HEK293 (cell line): ENCODE measurements around the gene DIDO1.

ENCODE experiments used
- CTCF ChIA-PET: fragments of 350-600 bp; formaldehyde crosslinking; extraction: SDS; loops from one replicate; lab custom pipeline; 2021; ENCODE audit warnings: antibody characterized with exemption; lab: Yijun Ruan, JAX
- POLR2A ChIA-PET: fragments of 300-600 bp; formaldehyde crosslinking; extraction: SDS; loops from one replicate; lab custom pipeline; 2020; ENCODE audit warnings: antibody characterized with exemption, inconsistent platforms; lab: Yijun Ruan, JAX
- H3K27ac ChIP-seq: fragments of 200-500 bp; sonication (Bioruptor generic); 2 replicates; pipeline ENCODE4 v1.5.1; 2014; ENCODE audit warnings: low read depth, low read length, control low read depth, inconsistent platforms; ENCODE audit errors: extremely low read depth
- H3K36me3 ChIP-seq, 2 experiments: fragments of 200-500 bp in 1 of 2; sonication (Bioruptor generic) in 1 of 2; 1 replicate in 1 of 2; 2 replicates in 1 of 2; pipeline ENCODE4 v1.5.1; 2014 to 2017; ENCODE audit warnings: inconsistent platforms in 2 of 2, low read length in 2 of 2; ENCODE audit not compliant: control insufficient read depth in 2 of 2, insufficient read depth in 1 of 2
- H3K4me1 ChIP-seq: fragments of 200-500 bp; sonication (Bioruptor generic); 2 replicates; pipeline ENCODE4 v1.5.1; 2014; ENCODE audit warnings: mild to moderate bottlenecking, low read length, inconsistent platforms; ENCODE audit not compliant: control insufficient read depth, insufficient read depth
- H3K4me3 ChIP-seq: 2 replicates; pipeline ENCODE4 v1.5.1; 2011; ENCODE audit warnings: low read depth, mild to moderate bottlenecking, control low read depth, low read length, moderate library complexity
- H3K9me3 ChIP-seq: fragments of 200-500 bp; sonication (Bioruptor generic); 2 replicates; pipeline ENCODE4 v1.5.1; 2014; ENCODE audit warnings: low read depth, low read length, inconsistent platforms; ENCODE audit not compliant: control insufficient read depth, insufficient read depth
- ELK4 ChIP-seq: IDR thresholded peaks from 2 replicates; pipeline ENCODE4 v1.6.1; 2011; ENCODE audit warnings: mild to moderate bottlenecking, low read depth, low read length, borderline replicate concordance
- PATZ1 ChIP-seq: fragments of 450-650 bp; formaldehyde crosslinking; IDR thresholded peaks from 2 replicates; pipeline ENCODE4 v1.5.1; 2016; ENCODE audit warnings: missing biosample characterization, missing genetic modification characterization
- PRDM1 ChIP-seq: fragments of 450-650 bp; formaldehyde crosslinking; IDR thresholded peaks from 2 replicates; pipeline ENCODE4; 2016; ENCODE audit warnings: missing biosample characterization, missing genetic modification characterization
- REPIN1 ChIP-seq: fragments of 450-650 bp; formaldehyde crosslinking; IDR thresholded peaks from 2 replicates; pipeline ENCODE4 v1.5.1; 2017; ENCODE audit warnings: missing biosample characterization, missing genetic modification characterization, low read depth
- TRIM28 ChIP-seq: IDR thresholded peaks from 2 replicates; pipeline ENCODE4 v1.6.1; 2011; ENCODE audit warnings: low read length, control low read depth, borderline replicate concordance
- ZBTB49 ChIP-seq: fragments of 450-650 bp; formaldehyde crosslinking; IDR thresholded peaks from 2 replicates; pipeline ENCODE4 v1.5.1; 2016; ENCODE audit warnings: missing biosample characterization, missing genetic modification characterization, low read depth
- ZFHX2 ChIP-seq: fragments of 450-650 bp; formaldehyde crosslinking; conservative IDR thresholded peaks from 2 replicates; pipeline ENCODE4 v1.5.1; 2016; ENCODE audit warnings: missing biosample characterization, missing genetic modification characterization
- ZNF10 ChIP-seq: fragments of 450-650 bp; formaldehyde crosslinking; IDR thresholded peaks from 2 replicates; pipeline ENCODE4 v1.5.1; 2017; ENCODE audit warnings: missing biosample characterization, missing genetic modification characterization
- ZNF26 ChIP-seq: fragments of 450-650 bp; formaldehyde crosslinking; IDR thresholded peaks from 2 replicates; pipeline ENCODE4 v1.5.1; 2016; ENCODE audit warnings: missing biosample characterization, missing genetic modification characterization
- ZNF280C ChIP-seq: fragments of 450-650 bp; formaldehyde crosslinking; IDR thresholded peaks from 2 replicates; pipeline ENCODE4 v1.5.1; 2016; ENCODE audit warnings: missing biosample characterization, missing genetic modification characterization
- ZNF362 ChIP-seq: fragments of 450-650 bp; formaldehyde crosslinking; IDR thresholded peaks from 2 replicates; pipeline ENCODE4 v1.5.1; 2016; ENCODE audit warnings: missing biosample characterization, missing genetic modification characterization
- ZNF433 ChIP-seq: fragments of 450-650 bp; formaldehyde crosslinking; IDR thresholded peaks from 2 replicates; pipeline ENCODE4 v1.5.1; 2016; ENCODE audit warnings: missing biosample characterization, missing genetic modification characterization, low read depth
- ZNF449 ChIP-seq: fragments of 450-650 bp; formaldehyde crosslinking; IDR thresholded peaks from 2 replicates; pipeline ENCODE4 v1.5.1; 2017; ENCODE audit warnings: missing biosample characterization, mild to moderate bottlenecking, missing genetic modification characterization, moderate library complexity
- ZNF514 ChIP-seq: fragments of 450-650 bp; formaldehyde crosslinking; IDR thresholded peaks from 2 replicates; pipeline ENCODE4 v1.5.1; 2016; ENCODE audit warnings: missing biosample characterization, missing genetic modification characterization
- ZNF664 ChIP-seq: fragments of 450-650 bp; formaldehyde crosslinking; IDR thresholded peaks from 2 replicates; pipeline ENCODE4 v1.5.1; 2016; ENCODE audit warnings: missing biosample characterization, missing genetic modification characterization

The DIDO1 gene

GRCh38 chr20:62858058-62858830, 68.1 kb downstream of the DIDO1 start:
- H3K4me3 ChIP-seq = no peak overlapping the region
- POLR2A ChIA-PET = no interaction called here
- no peaks in the 10 kb centered on the region for H3K4me1 ChIP-seq
- H3K36me3 ChIP-seq = peaks cover 9 to 55% of the 10 kb centered on the region in 2 experiments; a peak in 2 of 3 replicates
- CTCF ChIA-PET = no interaction called here
- no peak overlapping the region for H3K27ac ChIP-seq
- H3K9me3 ChIP-seq = no peaks in the 10 kb centered on the region
- no peak for TF ChIP-seq ZNF664
- TF ChIP-seq ZNF10 (tag by site-specific recombination) = no peak
- TF ChIP-seq REPIN1 (tag by site-specific recombination) = no peak
- no peak for TF ChIP-seq ZBTB49 (tag by site-specific recombination)
- no peak for TF ChIP-seq ELK4
- TF ChIP-seq PRDM1 (tag by site-specific recombination) = no peak
- TF ChIP-seq PATZ1 (tag by site-specific recombination) = no peak
- TF ChIP-seq ZNF362 (tag by site-specific recombination) = no peak
- TF ChIP-seq ZNF26 (tag by site-specific recombination) = no peak
- no peak for TF ChIP-seq ZNF514 (tag by site-specific recombination)
- TF ChIP-seq TRIM28 = no peak
- TF ChIP-seq ZFHX2 = no peak
- no peak for TF ChIP-seq ZNF449 (tag by site-specific recombination)
- TF ChIP-seq ZNF280C = no peak
- TF ChIP-seq ZNF433 (tag by site-specific recombination) = no peak
